Motor neuron (in vitro differentiated cells): ENCODE measurements around the gene UQCRC1. TPM values are rescaled to one million over a fixed set of nuclear protein-coding genes. Genes with fewer than 3 reads are reported as not detected.

Experiments used
- ATAC-seq, 8 experiments: fragments of 200-7000 bp; cut with Tn5 transposase; replicated peaks in 6 of 8; 2 replicates each; pipeline ENCODE4 v1.8.0; 2021; ENCODE audit warnings: mild to moderate bottlenecking in 8 of 8, moderate library complexity in 8 of 8
- H3K27ac ChIP-seq, 2 donors: fragments of 250-450 bp; sonication (Bioruptor Pico); 2 replicates each; pipeline ENCODE4 v1.9.0; 2021; ENCODE audit warnings: antibody characterized with exemption in 2 of 2, mild to moderate bottlenecking in 2 of 2, moderate library complexity in 1 of 2
- H3K4me1 ChIP-seq, 2 donors: fragments of 250-450 bp; sonication (Bioruptor Pico); replicated peaks in 1 of 2; 2 replicates each; pipeline ENCODE4 v1.6.1; 2021; ENCODE audit warnings: antibody characterized with exemption in 2 of 2, mild to moderate bottlenecking in 2 of 2, moderate library complexity in 1 of 2
- H3K4me3 ChIP-seq, 5 donors: fragments of 250-450 bp; sonication (Bioruptor Pico); 2 replicates each; pipeline ENCODE4 v1.9.0; 2021; ENCODE audit warnings: antibody characterized with exemption in 5 of 5, mild to moderate bottlenecking in 5 of 5, moderate library complexity in 4 of 5
- WGBS, 10 experiments: fragments of 450-650 bp; shearing (Covaris generic); methylation state at CpG; one replicate each; pipeline ENCODE4 v1.0.0; 2022; 5-methylcytosine and 5-hydroxymethylcytosine counted together
- in situ Hi-C, 9 experiments: fragments of 400-800 bp; cut with MboI; loops; one replicate each; pipeline ENCODE4 v1.15.0; 2021; ENCODE audit warnings: low sequenced_read_pairs in 9 of 9, low pct_unique_long_range_greater_than_20kb in 2 of 9; ENCODE audit not compliant: unreplicated experiment in 9 of 9
- total RNA-seq, 8 experiments: library from RNA; unstranded; fragments of 300-600 nt; gene quantifications; 2 replicates each; pipeline versions ENCODE4 v1.2.3 to v1.2.4, GENCODE V29; 2022

The UQCRC1 gene
- total RNA-seq, 8 experiments from 2014 or later, result 184 to 306 (median 226) TPM

GRCh38 chr3:48592519-48593087 is 16.8 kb downstream of the UQCRC1 start:
- no peak for ATAC-seq
- H3K4me1 ChIP-seq, result peaks cover 14% of the 10 kb centered on the region in 2 donors
- 90 to 100% (median 95%) methylated on average over 1 to 7 of the region's 21 CpGs; no CpG with 5 or more reads in 6 of the 10 experiments for WGBS, 10 experiments
- in situ Hi-C loops, result no loop called here
- H3K27ac ChIP-seq, result no peak overlapping the region
- H3K4me3 ChIP-seq, result no peak overlapping the region

- in situ Hi-C loops, result no loop called here
Measured at GRCh38 chr3:48591886-48592518, 17.4 kb downstream of the UQCRC1 start.

GRCh38 chr3:48591436-48591835 is 18.0 kb downstream of the UQCRC1 start:
- Histone ChIP-seq H3K27ac (no peak overlapping the region), H3K4me1 (peaks cover 12 to 14% of the 10 kb centered on the region in 2 donors), H3K4me3 (no peak overlapping the region)
- in situ Hi-C loops, result no loop called here
- 78 to 80% (median 80%) methylated on average over 1 to 5 of the region's 14 CpGs; no CpG with 5 or more reads in 7 of the 10 experiments for WGBS, 10 experiments
- ATAC-seq, result no peak

More at GRCh38 chr3:48591886-48592518, 17.4 kb downstream of the UQCRC1 start:
- H3K27ac ChIP-seq, result no peak overlapping the region
- 80 to 94% (median 83%) methylated on average over 1 to 6 of the region's 22 CpGs; no CpG with 5 or more reads in 4 of the 10 experiments for WGBS, 10 experiments
- ATAC-seq, result no peak
- H3K4me3 ChIP-seq, result no peak overlapping the region
- H3K4me1 ChIP-seq, result peaks cover 14% of the 10 kb centered on the region in 2 donors

- Histone ChIP-seq H3K4me1 (no peaks in the 10 kb centered on the region), H3K4me3 (no peak overlapping the region), H3K27ac (no peak overlapping the region)
- 80% methylated on average over 1 of the region's 15 CpGs; no CpG with 5 or more reads in 9 of the 10 experiments for WGBS, 10 experiments
- no peak for ATAC-seq
- in situ Hi-C loops, result no loop called here
Measured at GRCh38 chr3:48588230-48588629, 21.2 kb downstream of the UQCRC1 start.

- no peak overlapping the region for H3K27ac ChIP-seq
- H3K4me1 ChIP-seq, result no peaks in the 10 kb centered on the region
- 80 to 100% methylated on average over 1 to 2 of the region's 11 CpGs; no CpG with 5 or more reads in 8 of the 10 experiments for WGBS, 10 experiments
- H3K4me3 ChIP-seq, result no peak overlapping the region
- in situ Hi-C loops, result no loop called here
- ATAC-seq, result peak in 2 of 8 experiments; percentile 5 to 6
Measured at GRCh38 chr3:48587686-48588085, 21.8 kb downstream of the UQCRC1 start.

GRCh38 chr3:48585411-48585810 is 24.0 kb downstream of the UQCRC1 start:
- WGBS, 10 experiments, result 53 to 88% (median 82%) methylated on average over 2 to 4 of the region's 8 CpGs; no CpG with 5 or more reads in 6 of the 10 experiments
- Histone ChIP-seq H3K27ac (no peak overlapping the region), H3K4me3 (no peak overlapping the region), H3K4me1 (no peaks in the 10 kb centered on the region)
- in situ Hi-C loops, result no loop called here
- ATAC-seq, result no peak

- Histone ChIP-seq H3K27ac (no peak overlapping the region), H3K4me1 (no peaks in the 10 kb centered on the region), H3K4me3 (no peak overlapping the region)
- 20 to 60% methylated on average over 1 to 2 of the region's 9 CpGs; no CpG with 5 or more reads in 8 of the 10 experiments for WGBS, 10 experiments
- no peak for ATAC-seq
- in situ Hi-C loops, result no loop called here
Measured at GRCh38 chr3:48584836-48585235, 24.6 kb downstream of the UQCRC1 start.

GRCh38 chr3:48581621-48582481 is 27.6 kb downstream of the UQCRC1 start:
- 50 to 100% (median 83%) methylated on average over 1 to 6 of the region's 14 CpGs; no CpG with 5 or more reads in 3 of the 10 experiments for WGBS, 10 experiments
- no peaks in the 10 kb centered on the region for H3K4me1 ChIP-seq
- H3K4me3 ChIP-seq, result no peak overlapping the region
- in situ Hi-C loops, result no loop called here
- no peak for ATAC-seq
- no peak overlapping the region for H3K27ac ChIP-seq

- no peak for ATAC-seq
- H3K4me3 ChIP-seq, result no peak overlapping the region
- in situ Hi-C loops, result no loop called here
- H3K4me1 ChIP-seq, result no peaks in the 10 kb centered on the region
- WGBS, 10 experiments, result 0 to 100% (median 84%) methylated on average over 1 to 3 of the region's 4 CpGs; no CpG with 5 or more reads in 6 of the 10 experiments
- no peak overlapping the region for H3K27ac ChIP-seq
Measured at GRCh38 chr3:48576647-48577046, 32.8 kb downstream of the UQCRC1 start.

GRCh38 chr3:48575366-48575765 is 34.1 kb downstream of the UQCRC1 start:
- no peaks in the 10 kb centered on the region for H3K4me1 ChIP-seq
- no peak overlapping the region for H3K27ac ChIP-seq
- in situ Hi-C loops, result no loop called here
- WGBS, 10 experiments, result 90 to 100% methylated on average over 1 to 2 of the region's 17 CpGs; no CpG with 5 or more reads in 8 of the 10 experiments
- H3K4me3 ChIP-seq, result no peak overlapping the region
- no peak for ATAC-seq

GRCh38 chr3:48573973-48574585 is 35.4 kb downstream of the UQCRC1 start:
- Histone ChIP-seq H3K27ac (no peak overlapping the region), H3K4me3 (no peak overlapping the region), H3K4me1 (no peaks in the 10 kb centered on the region)
- no peak for ATAC-seq
- in situ Hi-C loops, result no loop called here
- WGBS, 10 experiments, result 87 to 100% (median 94%) methylated on average over 2 to 5 of the region's 10 CpGs; no CpG with 5 or more reads in 7 of the 10 experiments

GRCh38 chr3:48572517-48572916 is 36.9 kb downstream of the UQCRC1 start:
- no peaks in the 10 kb centered on the region for H3K4me1 ChIP-seq
- WGBS, 10 experiments, result 60% methylated on average over 1 of the region's 7 CpGs; no CpG with 5 or more reads in 9 of the 10 experiments
- no peak overlapping the region for H3K4me3 ChIP-seq
- in situ Hi-C loops, result no loop called here
- no peak for ATAC-seq
- no peak overlapping the region for H3K27ac ChIP-seq

- ATAC-seq, result no peak
- 74% methylated on average over 6 of the region's 12 CpGs; no CpG with 5 or more reads in 9 of the 10 experiments for WGBS, 10 experiments
- in situ Hi-C loops, result no loop called here
- Histone ChIP-seq H3K4me1 (no peaks in the 10 kb centered on the region), H3K4me3 (no peak overlapping the region), H3K27ac (no peak overlapping the region)
Measured at GRCh38 chr3:48571938-48572337, 37.5 kb downstream of the UQCRC1 start.
